Activated CD4-positive, alpha-beta T cell treated with anti-CD3 and anti-CD28 coated beads, Interleukin-2, amount 10 ng/mL, durations not matched to agents 7 days and 5 days (primary cell): ENCODE results near the gene ANKLE1. TPM values are rescaled to one million over a fixed set of nuclear protein-coding genes. Genes with fewer than 3 reads are reported as not detected.

Source experiments
- total RNA-seq, 2 experiments: library from RNA; stranded (reverse); gene quantifications; one replicate each; pipeline ENCODE4 v1.2.3, GENCODE V29; 2021

Gene ANKLE1
- total RNA-seq, 2 experiments from 2014 or later: 1.7 to 1.9 TPM

Other genes starting within 250 kb of the ANKLE1 start
- gene HAUS8, start 206.4 kb upstream of the ANKLE1 start, total RNA-seq: 10 to 100 TPM; 46.3 to 47.4 TPM
- 100 to 1,000 TPM; 217 to 218 TPM for gene MYO9B, start 206.1 kb upstream of the ANKLE1 start, total RNA-seq
- 10 to 100 TPM; 23.3 to 24.7 TPM for gene USE1, start 66.5 kb upstream of the ANKLE1 start, total RNA-seq
- gene OCEL1, start 55.7 kb upstream of the ANKLE1 start, total RNA-seq: 10 to 100 TPM; 19.6 to 23.1 TPM
- gene NR2F6, start 36.0 kb upstream of the ANKLE1 start, total RNA-seq: 1 to 10 TPM; 3.6 to 3.8 TPM
- under 1 TPM in 1 of 2 experiments, not detected in 1; 0.27 TPM for gene USHBP1, start 17.2 kb upstream of the ANKLE1 start, total RNA-seq
- 100 to 1,000 TPM; 111 to 113 TPM for gene BABAM1, start 14.5 kb upstream of the ANKLE1 start, total RNA-seq
- gene ABHD8, start 21.5 kb downstream of the ANKLE1 start, total RNA-seq: 10 to 100 TPM in 1 of 2 experiments, 1 to 10 TPM in 1; 9.3 to 10.1 TPM
- gene MRPL34, start 24.0 kb downstream of the ANKLE1 start, total RNA-seq: 10 to 100 TPM; 79.5 to 80.8 TPM
- gene DDA1, start 27.7 kb downstream of the ANKLE1 start, total RNA-seq: 10 to 100 TPM; 39.5 to 45.3 TPM
- 10 to 100 TPM; 16.4 to 17.5 TPM for gene ANO8, start 53.0 kb downstream of the ANKLE1 start, total RNA-seq
- 10 to 100 TPM; 30.9 to 41.3 TPM for gene GTPBP3, start 55.7 kb downstream of the ANKLE1 start, total RNA-seq
- gene PLVAP, start 95.4 kb downstream of the ANKLE1 start, total RNA-seq: not detected
- 1 to 10 TPM; 3.7 to 4.2 TPM for gene CCDC194, start 112.3 kb downstream of the ANKLE1 start, total RNA-seq
- 100 to 1,000 TPM; 192 to 198 TPM for gene BST2, start 123.7 kb downstream of the ANKLE1 start, total RNA-seq
- gene MVB12A, start 138.1 kb downstream of the ANKLE1 start, total RNA-seq: 10 to 100 TPM; 33.5 to 44.5 TPM
- gene TMEM221, start 166.8 kb downstream of the ANKLE1 start, total RNA-seq: not detected
- not detected for gene NXNL1, start 179.0 kb downstream of the ANKLE1 start, total RNA-seq
- 1 to 10 TPM; 2.1 to 2.8 TPM for gene SLC27A1, start 188.6 kb downstream of the ANKLE1 start, total RNA-seq
- 10 to 100 TPM; 81.8 to 93.0 TPM for gene PGLS, start 229.7 kb downstream of the ANKLE1 start, total RNA-seq